Activated CD4-positive, alpha-beta T cell treated with anti-CD3 and anti-CD28 coated beads, Interleukin-2, amount 50 U/mL, for 48 hours (primary cell): ENCODE data around the gene PARP14.
"Not testable (repeated sequence)": the region's sequence is repeated elsewhere in the genome, so short reads cannot be mapped to it uniquely, and the experiment has no call there.

Source experiments
- DNase-seq, 2 experiments: peaks; one replicate each; pipeline ENCODE4 v3.0.0-alpha.2; 2020

Gene PARP14

DNA sequence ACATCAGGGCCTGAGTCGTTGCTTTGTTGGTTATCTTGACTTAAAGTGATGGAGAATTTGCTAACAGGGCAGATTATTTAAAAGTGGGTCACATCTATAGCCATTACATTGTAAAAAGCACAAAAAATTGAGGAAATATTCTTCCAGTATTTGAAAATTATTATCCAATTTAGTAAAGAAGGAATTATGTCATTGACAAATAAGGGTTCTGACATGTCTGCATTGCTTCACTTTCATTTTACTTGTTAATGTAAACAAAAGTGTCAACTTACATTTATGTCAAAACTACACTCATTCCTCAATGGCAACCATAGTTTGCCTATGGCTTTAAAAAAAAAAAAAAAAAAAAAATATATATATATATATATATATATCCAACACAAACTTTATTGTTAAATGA is 3.4 kb upstream of the PARP14 start:
- DNase-seq = no peak

DNA sequence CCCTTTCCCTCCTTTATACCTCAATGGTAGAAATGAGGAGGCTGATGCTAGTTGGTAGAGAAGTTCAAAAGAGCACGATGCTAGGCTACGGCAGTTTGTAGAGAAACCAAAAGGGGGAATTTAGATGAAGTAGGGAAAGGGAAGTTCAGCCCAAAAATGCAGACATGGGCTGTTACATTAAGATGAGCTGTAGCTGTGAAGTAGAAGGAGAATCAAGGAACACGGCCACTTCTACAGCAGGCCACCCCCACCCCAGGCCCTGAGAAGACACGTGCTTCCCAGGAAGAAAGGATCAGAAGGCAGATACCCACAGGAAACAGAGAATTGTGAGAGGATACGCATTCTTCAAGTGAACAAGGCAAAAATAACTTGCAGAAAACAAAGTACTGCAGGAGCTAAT is 2.1 kb upstream of the PARP14 start:
- no peak for DNase-seq

DNA sequence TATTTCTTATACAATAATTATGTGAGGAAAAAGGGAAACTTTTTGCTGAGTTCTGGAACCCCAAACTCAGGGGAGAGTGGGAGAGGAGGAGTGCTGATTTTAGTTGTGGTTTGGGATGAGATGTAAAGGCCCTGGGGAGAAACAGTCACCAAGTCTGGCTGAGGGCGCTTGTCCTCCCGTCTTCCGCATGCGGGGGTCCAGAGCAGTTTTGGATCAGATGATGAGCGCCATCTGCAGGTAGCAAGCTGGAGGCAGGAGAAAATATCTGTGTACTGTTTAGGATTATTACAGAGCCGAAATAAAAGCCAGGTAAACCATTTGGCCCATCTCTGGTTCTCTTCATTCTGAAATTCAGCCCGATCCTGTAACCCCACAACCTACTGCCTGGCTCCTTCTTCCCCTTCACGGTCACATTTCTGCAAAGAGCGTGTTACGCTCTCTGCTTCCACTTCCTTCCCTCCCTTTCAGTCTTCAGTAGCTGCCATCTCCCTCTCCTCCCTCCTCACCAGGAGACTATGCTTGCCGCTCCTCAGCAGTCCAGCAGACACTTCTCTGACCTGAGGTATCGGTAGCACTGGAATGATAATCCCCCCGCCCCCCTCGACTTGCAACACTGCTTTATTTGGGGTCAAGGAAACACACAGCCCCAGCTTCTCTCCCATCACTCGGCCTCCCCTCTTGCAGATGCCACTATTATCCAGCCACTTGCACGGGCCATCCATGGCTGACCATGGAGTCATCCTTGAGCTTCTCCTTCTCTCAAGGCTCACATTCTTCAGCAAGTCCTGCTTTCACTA is 1.4 kb upstream of the PARP14 start:
- peak; percentile 84 to 89 for DNase-seq

DNA sequence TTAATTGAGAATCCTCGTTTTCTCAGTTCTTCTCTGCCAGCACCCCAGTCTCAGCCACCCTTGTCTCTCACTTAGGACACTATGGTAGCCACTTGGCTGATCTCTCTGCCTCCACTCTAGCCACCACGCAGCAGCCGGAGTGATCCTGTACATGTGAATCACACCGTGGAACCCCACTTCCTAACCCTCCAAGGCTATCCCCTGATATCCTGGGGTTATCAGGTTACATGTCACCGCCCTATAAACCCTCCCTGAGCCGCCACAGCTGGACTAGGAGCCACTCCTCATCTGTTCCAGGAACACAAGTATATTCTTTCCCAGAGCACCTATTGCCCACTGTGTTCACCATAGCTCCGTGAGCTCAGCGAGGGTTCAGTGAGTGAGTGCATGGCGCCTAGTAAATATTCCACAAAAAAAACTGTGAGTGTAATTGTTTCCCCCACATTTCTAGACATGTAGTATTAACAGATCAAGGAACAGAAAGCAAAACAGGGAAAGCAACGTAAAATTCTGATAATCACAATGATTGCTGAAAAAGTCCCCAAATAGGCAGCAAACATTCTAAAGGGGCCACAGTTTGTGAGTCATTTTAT is 661 bp upstream of the PARP14 start:
- peak; percentile 22 to 32 for DNase-seq

DNA sequence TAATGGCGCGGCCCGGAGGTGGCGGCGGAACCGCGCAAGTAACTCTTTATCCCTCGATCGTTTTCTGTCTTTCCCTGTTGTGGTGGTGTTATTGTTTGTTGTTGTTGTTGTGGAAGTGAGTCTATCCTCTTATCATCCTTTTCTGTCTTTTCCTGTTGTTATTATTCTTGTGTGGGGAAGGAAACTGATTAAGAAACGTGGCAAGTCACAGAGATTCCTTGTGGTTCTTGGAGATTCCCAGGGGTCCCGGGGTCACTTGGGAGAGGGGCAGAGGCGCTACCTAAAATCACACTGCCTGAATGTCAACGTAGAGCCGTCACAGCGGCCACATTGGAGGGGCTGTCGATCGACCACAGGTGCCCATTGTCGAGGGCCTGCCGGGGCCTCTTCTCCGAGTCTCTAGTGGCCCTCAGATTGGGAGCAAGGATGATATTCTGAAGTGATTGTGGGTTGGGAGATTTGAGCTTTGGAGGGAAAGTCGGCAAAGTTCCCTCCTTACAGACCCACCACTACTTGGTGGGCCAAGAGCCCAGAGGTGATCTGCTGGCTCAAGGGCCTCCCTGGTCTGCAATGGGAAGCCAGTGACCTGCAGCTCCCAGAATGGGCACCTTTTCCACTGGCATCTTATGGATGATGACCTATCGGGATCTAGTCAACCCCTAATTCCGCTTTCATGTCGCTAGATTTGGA is 790 bp downstream of the PARP14 start:
- DNase-seq = peak in 1 of 2 experiments; percentile 12

DNA sequence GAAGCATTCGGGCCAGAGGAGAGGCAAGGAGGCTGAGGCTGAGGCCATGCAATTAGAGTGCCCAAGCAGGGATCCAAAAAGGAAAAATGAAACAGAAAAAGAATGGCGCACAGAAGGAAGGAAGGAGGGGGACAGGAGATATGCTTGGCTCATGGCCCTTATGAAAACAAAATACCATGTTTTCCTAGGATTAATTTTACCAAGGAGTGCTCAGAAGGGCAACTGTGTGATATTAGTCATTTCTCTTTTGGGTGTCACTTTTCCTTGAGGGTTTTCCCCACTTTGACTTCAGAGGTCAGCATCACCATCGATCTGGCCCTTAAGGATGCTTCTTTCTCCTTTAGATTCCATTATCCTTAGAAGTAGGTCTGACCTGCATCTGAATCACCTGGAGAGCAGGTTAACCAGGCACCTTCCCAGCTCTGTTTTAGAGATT is 1.4 kb downstream of the PARP14 start:
- no peak for DNase-seq

DNA sequence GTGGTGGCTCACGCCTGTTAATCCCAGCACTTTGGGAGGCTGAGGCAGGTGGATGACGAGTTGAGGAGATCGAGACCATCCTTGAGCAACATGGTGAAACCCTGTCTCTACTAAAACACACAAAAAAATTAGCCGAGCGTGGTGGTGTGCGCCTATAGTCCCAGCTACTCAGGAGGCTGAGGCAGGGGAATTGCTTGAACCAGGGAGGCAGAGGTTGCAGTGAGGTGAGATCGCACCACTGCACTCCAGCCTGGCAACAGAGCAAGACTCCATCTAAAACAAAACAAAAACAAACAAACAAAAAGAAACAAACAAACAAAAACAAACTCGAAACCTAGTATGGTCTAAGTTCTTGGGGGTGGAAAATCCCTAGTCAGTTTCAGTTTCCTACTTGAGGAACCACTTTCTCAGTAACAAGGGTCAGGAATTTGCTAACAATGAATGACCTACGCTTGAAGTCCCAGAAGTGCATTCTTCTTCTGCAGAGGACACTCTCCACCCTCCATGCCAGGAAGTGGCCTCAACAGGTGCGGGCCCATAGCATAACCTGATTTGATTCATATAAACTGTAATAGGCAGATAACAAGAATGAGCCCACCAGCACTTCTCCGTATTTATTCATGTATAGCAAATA is 2.3 kb downstream of the PARP14 start:
- DNase-seq = not testable (repeated sequence)

DNA sequence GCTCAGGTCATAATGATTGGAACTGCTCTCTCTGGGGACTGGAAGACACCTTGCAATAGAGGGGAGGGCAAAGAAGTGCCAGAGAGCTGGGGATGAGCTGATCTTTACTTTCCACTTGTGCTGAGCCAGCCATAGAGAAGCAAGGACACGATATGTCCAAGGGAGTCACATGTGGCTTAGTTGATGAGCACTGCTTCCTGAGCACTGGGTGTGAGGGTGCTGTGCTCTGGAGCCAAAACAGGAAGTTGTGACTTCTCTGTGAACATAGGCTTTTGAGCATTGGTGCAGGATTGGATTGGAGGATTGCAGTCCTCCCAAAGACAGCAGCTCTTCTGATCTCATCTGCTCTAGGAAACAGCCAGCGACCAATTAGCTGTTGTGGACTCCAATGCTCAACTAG is 6.7 kb downstream of the PARP14 start:
- no peak for DNase-seq

DNA sequence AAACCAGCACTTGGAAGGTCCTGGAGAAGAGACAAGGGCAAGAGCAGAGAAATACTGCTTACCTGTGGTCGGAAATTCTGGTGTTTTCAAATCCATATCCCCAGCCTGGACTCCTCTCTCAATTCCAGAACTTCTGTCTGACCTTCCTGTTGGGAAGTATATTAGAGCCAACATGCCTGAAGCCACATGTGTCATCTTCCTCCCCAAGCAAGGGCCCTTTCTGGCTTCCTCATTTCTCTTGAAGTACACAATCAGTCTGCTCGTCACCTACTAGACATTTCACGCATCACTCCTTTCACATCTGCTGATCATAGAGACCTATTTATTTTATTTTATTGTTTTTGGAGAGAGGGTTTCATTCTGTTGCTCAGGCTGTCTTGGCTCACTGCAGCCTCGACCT is 8.4 kb downstream of the PARP14 start:
- no peak for DNase-seq

DNA sequence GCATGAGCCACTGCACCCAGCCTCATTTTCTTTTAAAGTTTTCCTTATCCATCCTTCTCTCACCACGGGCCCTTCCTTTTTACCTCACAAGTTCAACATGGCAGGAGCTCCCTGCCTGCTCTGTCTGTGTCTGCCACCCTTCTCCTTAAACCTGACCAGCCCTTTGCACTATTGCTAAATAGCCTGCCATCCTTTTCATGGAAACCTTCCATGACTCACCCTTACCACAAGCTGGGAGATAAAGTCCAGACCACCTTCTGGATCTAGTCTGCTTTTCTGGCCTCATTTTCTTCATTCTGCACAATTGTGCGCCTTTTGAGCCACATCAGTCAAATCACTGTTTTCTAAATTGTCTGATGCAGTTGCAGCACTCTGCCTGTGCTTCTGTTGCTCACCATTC is 8.9 kb downstream of the PARP14 start:
- no peak for DNase-seq

DNA sequence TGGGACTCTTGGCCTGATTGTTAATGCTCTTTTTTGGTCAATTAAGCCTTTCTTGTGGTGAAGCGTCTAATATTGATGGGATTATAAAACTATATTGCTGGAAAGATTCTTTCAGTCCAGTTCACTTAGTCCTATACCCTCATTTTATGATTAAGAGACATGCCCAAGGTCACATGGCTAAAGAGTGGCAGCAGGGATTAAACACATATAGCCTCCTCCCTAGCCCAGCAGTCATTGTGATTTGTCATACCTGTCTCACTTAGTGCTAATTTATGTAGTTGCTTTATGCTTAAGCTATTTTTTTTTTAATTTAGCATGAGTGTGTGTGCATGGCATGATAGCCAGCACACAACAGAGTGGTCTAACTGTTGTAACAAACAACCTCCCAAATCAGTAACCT is 9.5 kb downstream of the PARP14 start:
- no peak for DNase-seq

DNA sequence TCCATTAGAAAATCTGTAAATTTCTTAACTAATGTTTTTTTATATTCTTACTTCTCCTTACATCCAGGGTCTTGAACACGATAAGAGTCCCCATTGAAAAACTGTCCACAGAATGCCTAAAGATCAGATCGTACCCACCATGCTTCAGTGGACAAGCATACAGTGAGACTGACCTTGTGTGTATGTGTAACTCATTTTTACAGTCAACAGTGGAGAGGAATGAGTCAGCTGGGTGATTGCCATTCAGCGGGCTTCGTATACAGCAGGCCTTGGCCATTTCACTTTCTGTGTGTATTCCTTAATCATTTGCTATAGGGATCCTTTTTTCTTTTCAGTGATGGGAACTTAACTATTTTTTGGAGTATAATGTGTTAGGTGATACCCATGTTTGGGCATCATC is 10.6 kb downstream of the PARP14 start:
- DNase-seq = no peak

DNA sequence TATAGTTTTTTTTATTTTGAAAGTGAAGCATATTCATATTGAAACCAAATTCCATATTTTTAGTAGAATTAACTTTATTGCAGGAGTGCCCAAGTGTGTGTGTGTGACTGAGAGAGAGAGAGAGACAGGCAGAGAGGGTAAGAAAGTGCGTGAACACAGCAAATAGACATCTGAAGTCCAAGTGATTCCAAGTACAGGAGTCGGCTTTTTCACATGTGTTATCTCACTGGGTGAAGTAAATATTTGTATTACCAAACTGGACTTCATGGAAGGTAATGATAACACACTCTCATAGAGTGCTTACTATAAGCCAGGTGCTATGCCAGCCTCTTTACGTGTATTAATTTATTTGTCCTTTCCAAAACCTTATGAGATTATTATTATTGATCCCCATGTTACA is 12.0 kb downstream of the PARP14 start:
- DNase-seq = no peak

DNA sequence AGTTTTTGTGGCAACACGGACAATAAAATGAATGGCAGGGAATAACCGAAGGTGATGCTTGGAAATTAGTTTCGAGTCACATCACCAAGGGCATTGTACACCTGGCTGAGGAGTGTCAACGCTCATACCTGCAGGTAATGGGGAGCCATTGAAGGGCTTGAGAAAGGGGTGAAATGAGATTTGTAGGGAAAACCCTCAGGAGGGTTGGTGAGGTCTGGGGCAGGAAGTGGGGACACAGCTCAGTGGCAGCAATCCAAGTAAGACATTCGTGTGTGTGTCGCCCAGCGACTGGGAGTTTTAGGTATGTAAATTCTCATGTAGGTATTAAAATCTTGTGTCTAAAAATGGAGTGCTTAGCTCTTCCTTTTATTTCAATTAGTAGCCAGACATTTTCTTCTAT is 14.3 kb downstream of the PARP14 start:
- no peak for DNase-seq

DNA sequence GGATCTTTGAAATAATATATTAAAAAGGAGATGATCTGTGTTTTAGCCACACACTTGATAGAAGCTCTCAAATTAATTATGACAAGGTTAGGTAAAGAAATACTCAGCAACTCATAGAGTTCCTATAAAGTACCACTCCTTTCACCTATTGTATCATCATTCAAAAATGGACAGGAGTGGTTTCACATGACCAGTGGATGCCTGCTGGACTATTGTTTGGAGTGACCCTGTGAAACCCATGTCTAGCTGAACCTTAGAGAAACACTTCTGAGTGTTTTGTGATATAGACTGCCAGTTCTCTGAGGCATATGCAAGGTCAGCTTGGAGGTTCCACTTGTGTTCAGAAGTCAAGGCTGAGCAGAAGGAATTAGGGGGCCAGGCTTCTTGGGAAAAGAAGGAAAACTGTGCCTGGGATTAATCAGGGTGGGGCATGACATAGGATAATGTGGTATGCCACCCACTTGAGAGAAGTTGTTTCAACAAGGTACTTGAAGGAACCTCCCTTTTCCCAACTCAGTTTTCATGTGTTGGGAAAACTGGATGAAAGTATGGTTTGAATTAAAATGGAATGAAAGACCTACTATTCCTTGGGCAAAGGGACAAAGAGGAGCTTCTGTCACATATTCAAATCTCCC is 15.4 kb downstream of the PARP14 start:
- no peak for DNase-seq

DNA sequence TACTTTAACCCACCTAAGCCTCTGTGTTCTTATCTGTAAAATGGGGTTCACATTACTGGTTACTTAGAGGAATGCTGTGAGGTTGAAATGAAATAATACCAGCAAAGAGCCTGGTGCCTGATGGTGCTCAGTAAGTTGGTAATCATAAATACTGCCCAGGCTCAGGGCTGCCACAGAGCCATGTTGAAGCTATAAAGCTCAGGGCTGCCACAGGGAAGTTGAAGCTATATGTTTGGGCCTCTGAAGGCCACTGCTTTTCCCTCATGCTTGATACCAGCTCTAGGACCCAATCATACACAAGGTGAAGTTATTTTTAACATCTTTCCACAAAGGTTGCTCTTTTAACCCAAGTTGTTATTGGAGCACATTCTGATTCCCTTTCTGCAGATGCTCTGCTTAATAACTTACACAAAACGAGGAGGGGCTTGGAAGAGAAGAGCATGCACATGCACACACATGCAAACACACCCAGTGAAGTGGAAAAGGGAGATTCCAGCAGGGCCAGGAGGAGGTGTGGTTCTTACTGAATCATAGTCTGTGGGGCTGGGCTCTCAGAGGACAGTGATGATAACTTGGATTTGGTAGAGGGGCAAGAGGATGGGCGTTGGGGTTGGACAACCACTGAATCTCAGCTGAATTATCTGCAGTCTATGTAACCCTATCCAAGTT is 17.4 kb downstream of the PARP14 start:
- no peak for DNase-seq

DNA sequence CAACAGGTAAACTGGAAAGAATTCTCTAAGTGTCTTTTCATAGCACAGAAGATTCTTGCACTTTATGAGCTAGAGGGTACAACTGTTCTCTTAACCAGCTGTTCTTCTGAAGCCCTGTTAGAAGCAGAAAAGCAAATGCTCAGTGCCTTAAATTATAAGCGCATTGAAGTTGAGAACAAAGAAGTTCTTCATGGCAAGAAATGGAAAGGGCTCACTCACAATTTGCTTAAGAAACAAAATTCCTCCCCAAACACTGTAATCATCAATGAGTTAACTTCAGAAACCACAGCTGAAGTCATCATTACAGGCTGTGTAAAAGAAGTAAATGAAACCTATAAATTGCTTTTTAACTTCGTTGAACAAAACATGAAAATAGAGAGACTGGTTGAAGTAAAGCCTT is 19.6 kb downstream of the PARP14 start:
- DNase-seq = no peak

DNA sequence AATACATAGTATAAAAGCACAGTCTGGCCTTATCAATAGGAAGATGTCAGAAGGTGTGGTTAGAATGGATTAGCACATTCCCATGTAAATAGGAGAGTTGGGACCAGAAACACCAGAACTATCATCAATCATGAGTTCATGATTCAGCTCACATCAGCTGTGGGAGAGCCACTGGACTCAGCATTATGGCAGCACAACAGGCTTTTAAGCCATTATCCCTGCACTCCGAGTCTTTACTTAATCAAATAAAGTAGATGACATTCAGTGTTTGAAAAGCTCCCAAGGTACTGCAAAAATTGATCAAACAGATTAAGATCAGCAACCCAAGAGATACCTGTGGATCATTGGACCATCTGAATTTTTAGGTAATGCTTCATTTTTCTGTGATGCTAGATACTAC is 24.7 kb downstream of the PARP14 start:
- DNase-seq = no peak

DNA sequence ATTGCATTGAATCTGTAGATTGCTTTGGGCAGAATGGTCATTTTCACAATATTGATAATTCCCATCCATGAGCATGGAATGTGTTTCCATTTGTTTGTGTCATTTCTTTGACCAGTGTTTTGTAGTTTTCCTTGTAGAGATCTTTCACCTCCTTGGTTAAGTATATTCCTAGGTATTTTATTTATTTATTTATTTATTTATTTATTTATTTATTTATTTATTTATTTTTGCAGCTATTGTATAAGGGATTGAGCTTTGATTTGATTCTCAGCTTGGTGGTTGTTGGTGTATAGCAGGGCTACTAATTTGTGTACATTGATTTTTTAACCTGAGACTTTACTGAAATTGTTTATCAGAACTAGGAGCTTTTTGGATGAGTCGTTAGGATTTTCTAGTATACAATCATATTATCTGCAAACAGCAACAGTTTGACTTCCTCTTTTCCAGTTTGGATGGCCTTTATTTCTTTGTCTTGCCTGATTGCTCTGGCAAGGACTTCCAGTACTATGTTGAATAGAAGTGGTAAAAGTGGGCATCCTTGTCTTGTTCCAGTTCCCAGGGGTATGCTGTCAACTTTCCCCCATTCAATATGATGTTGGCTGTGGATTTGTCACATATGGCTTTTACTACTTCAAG is 30.1 kb downstream of the PARP14 start:
- DNase-seq = not testable (repeated sequence)

DNA sequence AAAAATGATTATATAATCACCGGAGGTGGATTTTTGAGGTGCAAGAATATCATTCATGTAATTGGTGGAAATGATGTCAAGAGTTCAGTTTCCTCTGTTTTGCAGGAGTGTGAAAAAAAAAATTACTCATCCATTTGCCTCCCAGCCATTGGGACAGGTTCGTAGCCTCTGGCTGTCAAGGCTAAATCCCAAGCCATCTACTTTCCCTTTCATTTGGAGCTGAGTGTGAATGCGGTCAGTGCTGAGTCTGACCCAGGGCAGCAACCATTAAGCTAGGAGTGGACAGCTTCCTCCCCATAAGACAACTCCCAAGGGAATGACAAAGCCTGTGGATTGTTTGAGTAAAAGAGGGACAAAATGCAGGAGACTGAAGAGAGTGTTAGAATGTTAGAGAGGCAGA is 33.6 kb downstream of the PARP14 start:
- no peak for DNase-seq

DNA sequence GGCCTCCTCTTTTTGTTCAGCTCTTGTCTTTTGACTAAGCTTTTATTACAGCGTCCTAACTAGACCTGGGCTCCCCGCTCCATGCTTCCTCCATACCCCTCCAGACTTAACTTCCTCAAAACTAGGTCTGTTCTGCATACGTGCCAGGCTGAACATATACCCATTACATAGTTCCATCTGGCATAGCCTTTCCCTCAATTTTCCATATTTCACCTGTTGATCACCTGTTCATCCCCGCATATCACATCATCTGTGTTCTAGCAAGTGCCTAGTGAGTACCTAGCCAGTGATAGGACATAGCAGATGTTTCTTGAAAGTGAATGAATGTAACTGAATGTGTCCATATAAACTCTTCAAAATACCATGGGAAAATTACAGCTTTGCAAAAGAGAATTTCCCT is 36.0 kb downstream of the PARP14 start:
- no peak for DNase-seq

DNA sequence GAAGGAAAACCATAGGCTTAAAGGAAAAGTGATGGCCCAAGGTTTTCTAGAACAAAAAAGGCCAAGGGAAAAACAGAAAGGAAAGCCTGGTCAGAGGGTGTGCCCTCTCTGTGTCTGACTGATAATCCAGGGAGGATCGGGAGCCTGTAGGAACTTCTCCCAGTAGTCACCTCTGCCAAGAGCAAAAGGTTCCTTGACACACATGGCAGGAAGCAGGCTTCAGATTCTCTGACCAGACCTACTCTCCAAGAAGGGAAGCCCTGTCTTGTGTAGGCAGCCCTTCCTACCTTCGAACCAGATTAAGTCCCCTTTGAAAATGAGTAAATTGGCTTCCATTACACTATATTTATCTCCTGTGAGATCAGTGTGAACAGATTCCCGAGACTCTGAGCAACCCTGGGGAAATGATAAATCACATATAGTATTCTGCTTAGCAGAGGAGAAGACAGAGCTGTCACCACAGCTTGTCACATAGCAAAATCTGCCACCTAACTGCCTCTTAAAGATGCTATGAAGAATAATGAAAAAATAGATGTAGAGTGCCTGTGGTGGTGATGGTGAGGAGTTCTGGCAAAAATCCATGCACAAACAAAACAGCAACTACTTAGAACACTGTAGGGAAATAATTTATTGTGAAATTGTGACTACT is 38.8 kb downstream of the PARP14 start:
- DNase-seq = no peak
